GM12878 (cell line): ENCODE measurements around the gene SSNA1. TPM values are rescaled to one million over a fixed set of nuclear protein-coding genes. Genes with fewer than 3 reads are reported as not detected.
A peak's percentile ranks its signal among the peaks of the same experiment; 100 is the strongest.

Experiments used
- CUX1 ChIP-seq: IDR thresholded peaks from 2 replicates; pipeline ENCODE4 v1.6.1; 2012; ENCODE audit warnings: improper control_type of control experiment, low read depth, low read length; ENCODE audit not compliant: insufficient replicate concordance
- EGR1 ChIP-seq, 2 experiments: IDR thresholded peaks; 1 replicate in 1 of 2; 2 replicates in 1 of 2; pipeline ENCODE4 v1.6.1; 2011 to 2012; ENCODE audit warnings: low read depth in 2 of 2, low read length in 2 of 2, borderline replicate concordance in 1 of 2, mild to moderate bottlenecking in 1 of 2, moderate library complexity in 1 of 2
- PAX8 ChIP-seq: fragments of 450-650 bp; IDR thresholded peaks from 2 replicates; pipeline ENCODE4 v1.6.1; 2017; ENCODE audit warnings: mild to moderate bottlenecking, moderate library complexity
- polyA plus RNA-seq, 11 experiments: library from polyadenylated mRNA; depleted of rRNA in 4 of 11; unstranded in 6 of 11; stranded (reverse) in 5 of 11; fragments of >200 nt; fragmentation: Nextera tagmentation in 4 of 11; fragmentation: Illumina TruSeq in 1 of 11; extraction: Ambion mirVana in 4 of 11; extraction: Trizol in 1 of 11; gene quantifications; 1 replicate in 1 of 11; 2 replicates in 10 of 11; pipeline versions ENCODE4 v1.2.1 to v1.2.3, GENCODE V29; 2011 to 2016; ENCODE audit warnings: inconsistent platforms in 2 of 11, missing spikeins in 2 of 11, low read depth in 1 of 11
- total RNA-seq, 4 experiments: library from RNA; depleted of rRNA in 3 of 4; stranded (reverse); fragments of >200 nt in 3 of 4; fragmentation: Illumina TruSeq in 1 of 4; extraction: Trizol in 1 of 4; gene quantifications; 2 replicates each; pipeline versions ENCODE4 v1.2.1 to v1.2.3, GENCODE V29; 2013 to 2021
- TF ChIP-seq, protein P1 (sequence below): fragments of 450-650 bp; IDR thresholded peaks from 2 replicates; pipeline ENCODE4 v1.6.1; 2014; ENCODE audit warnings: mild to moderate bottlenecking

The SSNA1 gene
- total and polyA plus RNA-seq, 10 of the 15 experiments (the other 5 are each of a cell fraction or from before 2014, with no cell fraction given): 0.63 to 139 (median 78.0) TPM

DNA sequence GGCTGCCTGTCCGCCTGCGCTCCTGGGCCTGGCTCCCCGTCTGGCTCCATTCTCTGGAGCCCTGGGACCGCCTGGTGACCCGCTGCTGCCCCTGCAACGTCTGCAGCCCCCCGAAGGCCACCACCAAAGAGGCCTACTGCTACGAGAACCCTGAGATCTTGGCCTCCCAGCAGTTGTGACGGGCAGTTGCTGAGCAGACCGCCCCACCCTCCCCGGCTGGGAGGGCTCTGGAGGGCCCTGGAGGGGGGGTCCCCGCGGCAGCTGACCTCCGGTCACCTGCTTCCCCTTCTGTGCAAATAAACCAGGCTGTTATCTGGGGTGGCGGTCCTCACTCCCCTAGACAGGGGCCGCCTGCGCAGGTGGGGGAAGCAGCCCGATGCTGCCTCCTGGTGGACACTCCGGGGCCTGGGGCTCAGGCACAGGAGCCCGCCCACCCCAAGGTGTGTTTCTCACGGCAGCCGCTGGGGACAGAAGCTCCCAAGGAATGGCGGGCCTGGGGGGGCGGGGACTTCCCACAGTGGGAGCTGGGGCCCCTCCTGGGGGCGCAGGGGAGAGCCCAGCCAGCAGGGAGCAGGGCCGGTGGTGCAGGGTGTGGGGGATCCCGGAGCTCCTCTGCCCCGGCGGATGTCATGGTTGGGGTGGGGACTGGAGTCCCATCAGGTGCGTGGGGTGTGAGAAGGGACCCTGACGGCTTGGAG lies 47.9 kb downstream of the SSNA1 start (continued):
- TF ChIP-seq CUX1: no peak
- TF ChIP-seq PAX8: no peak
- peak in 1 of 2 experiments; percentile 84; a peak in 2 of 3 replicates for TF ChIP-seq EGR1 (IDR thresholded peaks at IDR 0.05; ENCODE audit: borderline replicate concordance in 1 of 2, low read depth in 2 of 2, low read length in 2 of 2)
- TF ChIP-seq, protein P1, sequence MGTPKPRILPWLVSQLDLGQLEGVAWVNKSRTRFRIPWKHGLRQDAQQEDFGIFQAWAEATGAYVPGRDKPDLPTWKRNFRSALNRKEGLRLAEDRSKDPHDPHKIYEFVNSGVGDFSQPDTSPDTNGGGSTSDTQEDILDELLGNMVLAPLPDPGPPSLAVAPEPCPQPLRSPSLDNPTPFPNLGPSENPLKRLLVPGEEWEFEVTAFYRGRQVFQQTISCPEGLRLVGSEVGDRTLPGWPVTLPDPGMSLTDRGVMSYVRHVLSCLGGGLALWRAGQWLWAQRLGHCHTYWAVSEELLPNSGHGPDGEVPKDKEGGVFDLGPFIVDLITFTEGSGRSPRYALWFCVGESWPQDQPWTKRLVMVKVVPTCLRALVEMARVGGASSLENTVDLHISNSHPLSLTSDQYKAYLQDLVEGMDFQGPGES: 0 out of 2 replicates have a peak, but pooled peaks have one; percentile 21
